ENCODE measurements around the gene CABLES2.

CABLES2 gene

DNA sequence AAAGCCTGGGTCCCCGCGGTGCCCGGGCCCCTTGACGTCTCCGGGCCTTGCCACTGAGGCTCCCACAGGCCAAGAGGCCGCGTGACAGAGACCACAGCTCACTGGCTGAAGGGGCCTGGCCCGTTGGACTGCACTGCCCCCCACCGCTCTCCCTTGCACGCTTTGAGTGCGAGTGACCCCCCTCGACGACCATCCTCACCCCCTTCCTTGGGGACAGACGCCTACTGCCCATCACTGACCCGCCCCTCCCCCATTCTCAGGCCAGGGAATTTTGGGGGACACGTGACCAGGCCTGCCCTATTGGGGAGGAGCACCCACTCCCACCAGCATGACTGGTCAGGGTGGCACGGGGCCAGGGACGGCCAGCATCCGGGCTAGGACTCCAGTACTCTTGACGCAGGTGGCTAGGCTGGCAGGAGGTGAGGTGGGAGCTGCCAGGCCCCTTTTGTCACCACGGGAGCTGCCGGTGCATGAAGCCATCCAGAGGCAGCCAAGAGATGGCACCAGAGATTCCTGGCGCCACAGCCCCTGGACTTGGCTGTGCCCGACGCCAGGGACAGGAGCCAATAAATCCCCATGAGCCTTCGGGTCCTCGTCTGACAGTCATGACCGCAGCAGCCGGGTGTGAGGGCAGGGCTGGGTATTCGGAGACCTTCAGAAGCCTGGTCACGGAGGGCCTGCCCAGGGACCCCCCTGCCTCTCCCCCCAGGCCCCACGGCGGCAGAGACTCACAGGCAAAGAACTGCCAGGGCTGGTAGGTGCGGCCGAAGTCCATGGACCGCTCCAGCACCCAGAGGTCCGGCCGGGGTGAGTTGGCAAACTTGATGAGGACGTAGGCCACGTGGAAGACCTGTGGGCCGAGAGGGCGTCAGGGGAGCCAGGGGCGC lies 54.4 kb downstream of the CABLES2 start:
- H2BK5ac ChIP-seq (ENCODE audit: low read depth, low read length, poor library complexity) = no peak overlapping the region
- no CpG with 5 or more reads among the region's 43 CpGs for WGBS (ENCODE audit: extremely low coverage, insufficient coverage, insufficient read length)

DNA sequence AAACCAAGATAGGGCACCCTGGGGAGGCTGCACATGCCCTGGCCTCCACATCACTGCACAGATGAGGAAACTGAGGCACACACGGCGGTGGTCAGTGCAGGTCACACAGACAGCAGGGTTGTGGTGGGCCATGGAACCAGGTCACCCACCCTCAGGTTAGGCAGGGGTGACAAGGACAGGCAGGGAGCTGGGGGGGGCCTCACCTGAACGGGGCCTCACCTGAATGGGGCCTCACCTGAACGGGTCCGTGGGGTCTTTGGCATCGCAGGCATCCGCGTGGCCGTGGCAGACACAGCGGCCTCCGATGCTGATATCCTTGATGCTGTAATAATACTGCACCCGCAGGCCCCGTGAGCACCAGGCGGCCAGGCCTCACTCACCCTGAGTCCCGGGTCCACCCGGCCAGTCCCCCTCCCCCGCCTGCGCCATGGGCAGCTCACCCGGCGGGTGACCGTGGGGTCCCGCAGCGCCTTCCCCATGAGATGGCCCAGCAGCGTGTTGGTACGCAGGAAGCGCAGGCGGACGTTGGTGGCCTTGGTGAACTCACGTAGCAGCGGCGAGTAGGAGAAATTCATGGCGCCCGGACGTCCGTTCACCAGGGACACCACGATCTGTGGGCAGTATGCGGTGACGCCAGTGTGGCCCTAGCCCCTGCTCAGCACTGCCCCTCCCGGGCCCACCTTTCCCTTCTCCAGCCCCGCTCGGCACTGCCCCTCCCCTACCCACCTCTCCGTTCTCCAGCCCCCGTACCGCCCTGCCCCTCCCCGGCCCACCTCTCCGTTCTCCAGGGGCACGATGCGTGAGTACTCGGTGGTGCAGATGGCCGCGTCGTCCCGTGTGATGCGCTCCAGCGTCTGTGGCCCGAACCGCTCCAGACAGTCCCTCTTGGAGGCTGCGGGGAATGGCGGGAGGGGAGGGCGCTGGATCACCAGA lies 55.4 kb downstream of the CABLES2 start:
- H2AFZ ChIP-seq (ENCODE audit: insufficient read depth, low read length, poor library complexity) = no peak overlapping the region
- H2BK12ac ChIP-seq (ENCODE audit: low read length) = no peak overlapping the region
- H3K9me3 ChIP-seq (ENCODE audit: insufficient read depth, low read depth, low read length) = peaks cover 4% of the 10 kb centered on the region
- no CpG with 5 or more reads among the region's 60 CpGs for WGBS (ENCODE audit: extremely low coverage, insufficient coverage, insufficient read length)
- no peak for DNase-seq
- peaks cover 28 to 33% of the 10 kb centered on the region in 2 experiments for H3K4me1 ChIP-seq (ENCODE audit: control insufficient read depth in 1 of 2, insufficient read depth in 2 of 2, low read length in 2 of 2)
- H4K91ac ChIP-seq (ENCODE audit: low read depth, low read length) = no peak overlapping the region
- H2BK120ac ChIP-seq (ENCODE audit: insufficient read depth, low read length, poor library complexity) = no peak overlapping the region
- H3K23ac ChIP-seq (ENCODE audit: low read length) = no peak overlapping the region
- no peak overlapping the region for H2BK5ac ChIP-seq (ENCODE audit: low read depth, low read length, poor library complexity)
- no peak overlapping the region for H3K4ac ChIP-seq (ENCODE audit: low read depth, low read length)
- no peak overlapping the region for H3K9ac ChIP-seq (ENCODE audit: low read length)
- no peak overlapping the region for H4K8ac ChIP-seq (ENCODE audit: low read depth, low read length)
- no peak overlapping the region for H3K14ac ChIP-seq (ENCODE audit: low read length)
- no peak overlapping the region for H4K12ac ChIP-seq (ENCODE audit: low read depth, low read length)
- H3K4me2 ChIP-seq (ENCODE audit: low read length) = no peak overlapping the region
- H3K79me1 ChIP-seq (ENCODE audit: low read length) = peaks cover 8% of the 10 kb centered on the region
- H3K4me3 ChIP-seq (ENCODE audit: low read depth, low read length) = no peak overlapping the region
- no peak overlapping the region for H3K18ac ChIP-seq (ENCODE audit: low read length)
- H2AK5ac ChIP-seq (ENCODE audit: low read length) = no peak overlapping the region
- H3K36me3 ChIP-seq (ENCODE audit: control insufficient read depth in 1 of 2, insufficient read depth in 2 of 2, low read length in 2 of 2) = peaks cover 63 to 75% of the 10 kb centered on the region in 2 experiments
- H3K27ac ChIP-seq (ENCODE audit: low read depth, low read length) = no peak overlapping the region
- peaks cover 18% of the 10 kb centered on the region for H3K79me2 ChIP-seq (ENCODE audit: control insufficient read depth, insufficient read depth, low read length, poor library complexity)
- H3K27me3 ChIP-seq (ENCODE audit: insufficient read depth, low read length) = no peaks in the 10 kb centered on the region

More for the DNA sequence above, 54.4 kb downstream of the CABLES2 start:
- H3K36me3 ChIP-seq (ENCODE audit: control insufficient read depth in 1 of 2, insufficient read depth in 2 of 2, low read length in 2 of 2) = peaks cover 62 to 74% of the 10 kb centered on the region in 2 experiments
- H3K27ac ChIP-seq (ENCODE audit: low read depth, low read length) = no peak overlapping the region
- peaks cover 26% of the 10 kb centered on the region for H3K79me2 ChIP-seq (ENCODE audit: control insufficient read depth, insufficient read depth, low read length, poor library complexity)
- H4K12ac ChIP-seq (ENCODE audit: low read depth, low read length) = no peak overlapping the region
- H3K18ac ChIP-seq (ENCODE audit: low read length) = no peak overlapping the region
- H2AK5ac ChIP-seq (ENCODE audit: low read length) = no peak overlapping the region
- H3K4me1 ChIP-seq (ENCODE audit: control insufficient read depth in 1 of 2, insufficient read depth in 2 of 2, low read length in 2 of 2) = peaks cover 28 to 33% of the 10 kb centered on the region in 2 experiments
- no peak overlapping the region for H3K23ac ChIP-seq (ENCODE audit: low read length)
- no peak overlapping the region for H3K9ac ChIP-seq (ENCODE audit: low read length)
- no peak overlapping the region for H4K91ac ChIP-seq (ENCODE audit: low read depth, low read length)
- H3K4me3 ChIP-seq (ENCODE audit: low read depth, low read length) = no peak overlapping the region
- no peak overlapping the region for H3K4me2 ChIP-seq (ENCODE audit: low read length)
- peaks cover 8% of the 10 kb centered on the region for H3K79me1 ChIP-seq (ENCODE audit: low read length)
- no peak overlapping the region for H2BK12ac ChIP-seq (ENCODE audit: low read length)
- peaks cover 4% of the 10 kb centered on the region for H3K9me3 ChIP-seq (ENCODE audit: insufficient read depth, low read depth, low read length)
- no peak overlapping the region for H2AFZ ChIP-seq (ENCODE audit: insufficient read depth, low read length, poor library complexity)
- no peak overlapping the region for H2BK120ac ChIP-seq (ENCODE audit: insufficient read depth, low read length, poor library complexity)
- no peak overlapping the region for H4K8ac ChIP-seq (ENCODE audit: low read depth, low read length)
- no peak for DNase-seq
- H3K14ac ChIP-seq (ENCODE audit: low read length) = no peak overlapping the region
- no peak overlapping the region for H3K4ac ChIP-seq (ENCODE audit: low read depth, low read length)
- H3K27me3 ChIP-seq (ENCODE audit: insufficient read depth, low read length) = no peaks in the 10 kb centered on the region

DNA sequence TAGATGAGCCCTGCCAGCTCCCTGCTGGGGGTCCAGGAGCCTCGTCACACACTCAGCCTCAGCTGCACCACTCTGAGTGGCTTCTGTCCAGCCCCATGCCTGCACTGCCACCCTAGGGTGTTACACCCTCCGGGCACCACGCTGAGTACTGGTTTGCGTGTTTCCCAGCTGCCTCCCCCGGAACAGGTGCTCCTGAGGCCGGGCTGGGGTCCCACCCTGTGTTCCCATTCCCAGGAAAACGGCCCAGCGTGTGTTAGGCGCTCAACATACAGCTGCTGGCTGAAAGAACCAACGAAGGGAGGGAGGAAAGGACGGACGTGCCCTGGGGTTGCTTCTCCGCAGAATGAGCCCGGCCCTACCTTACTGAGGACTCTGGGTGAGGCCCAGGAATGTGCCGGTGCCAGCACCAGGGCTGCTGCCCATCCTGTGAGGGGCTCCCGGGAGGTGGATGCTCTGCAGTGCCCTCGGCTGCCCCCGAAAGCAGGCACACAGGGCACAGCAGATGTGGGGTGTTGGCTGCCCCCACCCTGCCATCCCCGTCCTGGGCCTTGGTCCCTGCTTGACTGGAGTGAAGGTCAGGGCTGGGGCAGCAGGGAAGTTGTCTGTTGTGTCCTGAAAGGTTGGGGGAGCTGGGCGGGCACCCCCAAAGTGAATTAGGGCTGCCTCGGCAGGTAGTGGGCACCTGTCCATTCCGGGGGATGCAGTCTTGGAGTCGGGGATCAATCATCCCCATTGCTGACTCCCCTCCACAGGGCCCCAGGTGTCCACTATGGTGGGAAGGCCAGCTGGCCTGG lies 56.3 kb downstream of the CABLES2 start:
- Histone ChIP-seq H3K9ac (ENCODE audit: low read length) (no peak overlapping the region), H4K91ac (ENCODE audit: low read depth, low read length) (no peak overlapping the region), H3K36me3 (ENCODE audit: control insufficient read depth in 1 of 2, insufficient read depth in 2 of 2, low read length in 2 of 2) (peaks cover 66 to 78% of the 10 kb centered on the region in 2 experiments), H4K8ac (ENCODE audit: low read depth, low read length) (no peak overlapping the region), H3K4ac (ENCODE audit: low read depth, low read length) (no peak overlapping the region), H2BK120ac (ENCODE audit: insufficient read depth, low read length, poor library complexity) (no peak overlapping the region), H3K23ac (ENCODE audit: low read length) (no peak overlapping the region), H3K4me1 (ENCODE audit: control insufficient read depth in 1 of 2, insufficient read depth in 2 of 2, low read length in 2 of 2) (peaks cover 24 to 25% of the 10 kb centered on the region in 2 experiments), H2BK5ac (ENCODE audit: low read depth, low read length, poor library complexity) (no peak overlapping the region), H3K27ac (ENCODE audit: low read depth, low read length) (peak overlapping the region; percentile 24), H3K18ac (ENCODE audit: low read length) (peak overlapping the region; percentile 34), H3K79me1 (ENCODE audit: low read length) (peaks cover 6% of the 10 kb centered on the region), H3K27me3 (ENCODE audit: insufficient read depth, low read length) (no peaks in the 10 kb centered on the region), H2AFZ (ENCODE audit: insufficient read depth, low read length, poor library complexity) (no peak overlapping the region), H3K14ac (ENCODE audit: low read length) (peak overlapping the region; percentile 4), H3K4me3 (ENCODE audit: low read depth, low read length) (no peak overlapping the region), H4K12ac (ENCODE audit: low read depth, low read length) (no peak overlapping the region), H2AK5ac (ENCODE audit: low read length) (no peak overlapping the region), H2BK12ac (ENCODE audit: low read length) (no peak overlapping the region), H3K9me3 (ENCODE audit: insufficient read depth, low read depth, low read length) (peaks cover 4% of the 10 kb centered on the region), H3K79me2 (ENCODE audit: control insufficient read depth, insufficient read depth, low read length, poor library complexity) (peaks cover 11% of the 10 kb centered on the region), H3K4me2 (ENCODE audit: low read length) (no peak overlapping the region)
- WGBS (ENCODE audit: extremely low coverage, insufficient coverage, insufficient read length) = no CpG with 5 or more reads among the region's 23 CpGs
- DNase-seq = peak; percentile 48 to 65
